Measurements from ENCODE around the gene HOGA1. TPM values are rescaled to one million over a fixed set of nuclear protein-coding genes. Genes with fewer than 3 reads are reported as not detected.

The HOGA1 gene
- total and polyA plus RNA-seq, 2 donors (not counting 1 experiment from before 2014, with no cell fraction given), result 0.58 to 1.5 TPM

GRCh38 chr10:97546456-97547270, 37.5 kb upstream of the HOGA1 start:
- Histone ChIP-seq H3K27ac (ENCODE audit: insufficient read depth, low read length) (no peak overlapping the region), H3K4me3 (replicated peaks in 1 of 4; ENCODE audit: control extremely low read depth in 1 of 4, insufficient read depth in 1 of 4, low read depth in 3 of 4, low read length in 4 of 4) (no peak overlapping the region), H4K20me1 (ENCODE audit: control insufficient read depth, extremely low read depth, insufficient read depth, low read length) (no peaks in the 10 kb centered on the region), H3K36me3 (ENCODE audit: control insufficient read depth, insufficient read depth, low read length) (no peaks in the 10 kb centered on the region), H3K79me2 (ENCODE audit: control insufficient read depth, insufficient read depth, low read length) (peaks cover 2% of the 10 kb centered on the region), H2AFZ (ENCODE audit: low read length) (no peak overlapping the region), H3K4me2 (ENCODE audit: extremely low read depth, insufficient read depth, low read length) (no peak overlapping the region), H3K4me1 (ENCODE audit: control insufficient read depth, extremely low read depth, insufficient read depth, low read length) (peaks cover 25% of the 10 kb centered on the region), H3K9me3 (ENCODE audit: control insufficient read depth, insufficient read depth, low read depth, low read length) (no peaks in the 10 kb centered on the region), H3K27me3 (ENCODE audit: control insufficient read depth, insufficient read depth, low read length) (no peaks in the 10 kb centered on the region), H3K9ac (ENCODE audit: insufficient read depth, low read length) (no peak overlapping the region)
- DNase-seq (ENCODE audit: low read depth in 2 of 2), result no peak
- no peak for TF ChIP-seq EZH2 (IDR thresholded peaks at IDR 0.05; ENCODE audit: low read length, missing control alignments)
- TF ChIP-seq, protein P1, sequence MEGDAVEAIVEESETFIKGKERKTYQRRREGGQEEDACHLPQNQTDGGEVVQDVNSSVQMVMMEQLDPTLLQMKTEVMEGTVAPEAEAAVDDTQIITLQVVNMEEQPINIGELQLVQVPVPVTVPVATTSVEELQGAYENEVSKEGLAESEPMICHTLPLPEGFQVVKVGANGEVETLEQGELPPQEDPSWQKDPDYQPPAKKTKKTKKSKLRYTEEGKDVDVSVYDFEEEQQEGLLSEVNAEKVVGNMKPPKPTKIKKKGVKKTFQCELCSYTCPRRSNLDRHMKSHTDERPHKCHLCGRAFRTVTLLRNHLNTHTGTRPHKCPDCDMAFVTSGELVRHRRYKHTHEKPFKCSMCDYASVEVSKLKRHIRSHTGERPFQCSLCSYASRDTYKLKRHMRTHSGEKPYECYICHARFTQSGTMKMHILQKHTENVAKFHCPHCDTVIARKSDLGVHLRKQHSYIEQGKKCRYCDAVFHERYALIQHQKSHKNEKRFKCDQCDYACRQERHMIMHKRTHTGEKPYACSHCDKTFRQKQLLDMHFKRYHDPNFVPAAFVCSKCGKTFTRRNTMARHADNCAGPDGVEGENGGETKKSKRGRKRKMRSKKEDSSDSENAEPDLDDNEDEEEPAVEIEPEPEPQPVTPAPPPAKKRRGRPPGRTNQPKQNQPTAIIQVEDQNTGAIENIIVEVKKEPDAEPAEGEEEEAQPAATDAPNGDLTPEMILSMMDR (conservative IDR thresholded peaks at IDR 0.05 in 1 of 2, IDR thresholded peaks at IDR 0.05 in 1 of 2; ENCODE audit: low read depth in 1 of 2, low read length in 2 of 2), result no peak

DNA sequence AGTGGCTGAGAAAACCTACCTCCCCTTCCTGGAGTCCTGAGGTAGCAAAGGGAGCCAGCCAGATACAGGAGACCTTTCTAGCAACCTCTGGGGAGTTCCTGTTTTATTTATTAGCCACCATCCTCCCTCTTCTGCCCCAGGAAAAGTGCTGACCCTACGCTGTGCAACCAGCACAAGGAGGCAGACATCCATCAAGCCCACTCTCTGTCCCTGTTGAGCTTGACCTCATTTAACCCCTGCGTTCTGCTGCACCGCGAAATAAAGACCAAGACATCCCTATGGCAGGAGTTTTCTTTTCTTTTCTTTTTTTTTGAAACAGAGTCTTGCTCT, 37.0 kb upstream of the HOGA1 start:
- no peak overlapping the region for H3K4me3 ChIP-seq (replicated peaks in 1 of 4; ENCODE audit: control extremely low read depth in 1 of 4, insufficient read depth in 1 of 4, low read depth in 3 of 4, low read length in 4 of 4)
- H3K79me2 ChIP-seq (ENCODE audit: control insufficient read depth, insufficient read depth, low read length), result peaks cover 2% of the 10 kb centered on the region
- no peak overlapping the region for H3K4me2 ChIP-seq (ENCODE audit: extremely low read depth, insufficient read depth, low read length)
- TF ChIP-seq, protein P1 (conservative IDR thresholded peaks at IDR 0.05 in 1 of 2, IDR thresholded peaks at IDR 0.05 in 1 of 2; ENCODE audit: low read depth in 1 of 2, low read length in 2 of 2), result no peak
- no peak for TF ChIP-seq EZH2 (IDR thresholded peaks at IDR 0.05; ENCODE audit: low read length, missing control alignments)
- H4K20me1 ChIP-seq (ENCODE audit: control insufficient read depth, extremely low read depth, insufficient read depth, low read length), result no peaks in the 10 kb centered on the region
- H3K36me3 ChIP-seq (ENCODE audit: control insufficient read depth, insufficient read depth, low read length), result no peaks in the 10 kb centered on the region
- no peaks in the 10 kb centered on the region for H3K27me3 ChIP-seq (ENCODE audit: control insufficient read depth, insufficient read depth, low read length)
- no peaks in the 10 kb centered on the region for H3K9me3 ChIP-seq (ENCODE audit: control insufficient read depth, insufficient read depth, low read depth, low read length)
- H2AFZ ChIP-seq (ENCODE audit: low read length), result no peak overlapping the region
- no peak for DNase-seq (ENCODE audit: low read depth in 2 of 2)
- no peak overlapping the region for H3K27ac ChIP-seq (ENCODE audit: insufficient read depth, low read length)
- H3K9ac ChIP-seq (ENCODE audit: insufficient read depth, low read length), result no peak overlapping the region
- H3K4me1 ChIP-seq (ENCODE audit: control insufficient read depth, extremely low read depth, insufficient read depth, low read length), result peaks cover 20% of the 10 kb centered on the region

GRCh38 chr10:97547962-97548361, 36.2 kb upstream of the HOGA1 start:
- H3K9me3 ChIP-seq (ENCODE audit: control insufficient read depth, insufficient read depth, low read depth, low read length), result no peaks in the 10 kb centered on the region
- no peaks in the 10 kb centered on the region for H3K27me3 ChIP-seq (ENCODE audit: control insufficient read depth, insufficient read depth, low read length)
- TF ChIP-seq, protein P1 (conservative IDR thresholded peaks at IDR 0.05 in 1 of 2, IDR thresholded peaks at IDR 0.05 in 1 of 2; ENCODE audit: low read depth in 1 of 2, low read length in 2 of 2), result no peak
- TF ChIP-seq EZH2 (IDR thresholded peaks at IDR 0.05; ENCODE audit: low read length, missing control alignments), result no peak
- no peak overlapping the region for H3K4me3 ChIP-seq (replicated peaks in 1 of 4; ENCODE audit: control extremely low read depth in 1 of 4, insufficient read depth in 1 of 4, low read depth in 3 of 4, low read length in 4 of 4)
- no peak overlapping the region for H2AFZ ChIP-seq (ENCODE audit: low read length)
- H3K27ac ChIP-seq (ENCODE audit: insufficient read depth, low read length), result no peak overlapping the region
- no peaks in the 10 kb centered on the region for H3K36me3 ChIP-seq (ENCODE audit: control insufficient read depth, insufficient read depth, low read length)
- peaks cover 13% of the 10 kb centered on the region for H3K4me1 ChIP-seq (ENCODE audit: control insufficient read depth, extremely low read depth, insufficient read depth, low read length)
- peak in 1 of 2 donors; percentile 61 for DNase-seq (ENCODE audit: low read depth in 2 of 2)
- H4K20me1 ChIP-seq (ENCODE audit: control insufficient read depth, extremely low read depth, insufficient read depth, low read length), result no peaks in the 10 kb centered on the region
- H3K9ac ChIP-seq (ENCODE audit: insufficient read depth, low read length), result no peak overlapping the region
- peaks cover 2% of the 10 kb centered on the region for H3K79me2 ChIP-seq (ENCODE audit: control insufficient read depth, insufficient read depth, low read length)
- H3K4me2 ChIP-seq (ENCODE audit: extremely low read depth, insufficient read depth, low read length), result no peak overlapping the region
